ENCODE results near the gene PPP6R3. TPM values are rescaled to one million over a fixed set of nuclear protein-coding genes. Genes with fewer than 3 reads are reported as not detected.

Gene PPP6R3
- total RNA-seq, 1 experiment from 2014 or later = 138 TPM

DNA sequence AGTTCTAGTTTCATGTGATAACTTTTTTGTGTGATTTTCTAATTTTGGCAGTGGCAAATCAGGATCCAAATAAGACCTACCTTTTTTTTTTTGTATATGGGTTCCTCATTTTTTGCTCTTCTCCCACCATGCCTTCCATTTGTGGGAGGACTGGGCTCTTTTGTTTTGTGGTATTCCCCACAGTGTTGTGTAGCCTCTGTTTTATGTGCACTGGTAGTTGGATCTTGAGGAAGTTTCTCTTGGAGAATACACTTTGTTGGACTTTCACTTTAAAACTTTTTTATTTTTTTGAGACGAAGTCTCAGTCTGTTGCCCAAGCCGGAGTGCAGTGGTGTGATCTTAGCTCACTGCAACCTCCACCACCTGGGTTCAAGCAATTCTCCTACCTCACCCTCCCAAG is 39.7 kb downstream of the PPP6R3 start:
- H2BK12ac ChIP-seq (ENCODE audit: insufficient read length, low read depth, low read length) = no peak overlapping the region
- no peak overlapping the region for H2BK20ac ChIP-seq (ENCODE audit: low read depth, low read length, poor library complexity, severe bottlenecking)
- no peak overlapping the region for H3K9ac ChIP-seq (ENCODE audit: extremely low read depth, insufficient read length, low read length)
- H3K18ac ChIP-seq (ENCODE audit: insufficient read length, low read depth, low read length) = no peak overlapping the region
- no CpG with 5 or more reads among the region's 2 CpGs for WGBS (ENCODE audit: extremely low coverage, insufficient read length, low lambda C conversion rate)
- no peak for DNase-seq
- no peak overlapping the region for H3K14ac ChIP-seq (ENCODE audit: insufficient read depth, low read length)
- H4K20me1 ChIP-seq (ENCODE audit: control insufficient read depth, insufficient read depth, insufficient read length) = no peaks in the 10 kb centered on the region
- no peak overlapping the region for H2AFZ ChIP-seq (ENCODE audit: low read length)
- no peak overlapping the region for H2BK5ac ChIP-seq (ENCODE audit: insufficient read length, low read length)
- H3K79me1 ChIP-seq (ENCODE audit: insufficient read depth, low read depth, low read length, poor library complexity, severe bottlenecking) = peaks cover 3% of the 10 kb centered on the region
- H3T11ph ChIP-seq (ENCODE audit: low read length) = no peak overlapping the region
- H3K27ac ChIP-seq (ENCODE audit: insufficient read length, low read depth, low read length) = no peak overlapping the region
- Mint-ChIP-seq H3K9me3 (no peaks in the 10 kb centered on the region; a peak in 2 of 5 replicates), H3K4me3 (no peak overlapping the region), H3K27ac (no peak overlapping the region), H3K27me3 (ENCODE audit: low read depth) (no peaks in the 10 kb centered on the region), H3K4me1 (peaks cover 41 to 42% of the 10 kb centered on the region in 2 experiments), H3K36me3 (ENCODE audit: insufficient read depth in 1 of 3, low read depth in 3 of 3) (peaks cover 0 to 4% (median 0%) of the 10 kb centered on the region in 3 experiments; a peak in 1 of 7 replicates)
- H3K4me2 ChIP-seq (ENCODE audit: insufficient read depth, insufficient read length, low read length) = no peak overlapping the region
- no peaks in the 10 kb centered on the region for H3K27me3 ChIP-seq (ENCODE audit: insufficient read depth, low read length)
- no peak overlapping the region for H4K91ac ChIP-seq (ENCODE audit: insufficient read length, low read depth, low read length)
- no peak overlapping the region for H4K8ac ChIP-seq (replicated peaks; ENCODE audit: insufficient read length, low read depth, low read length)
- H3K4ac ChIP-seq (ENCODE audit: low read depth, low read length) = no peak overlapping the region
- H2BK120ac ChIP-seq (ENCODE audit: low read depth, low read length, poor library complexity, severe bottlenecking) = no peak overlapping the region
- H3K4me1 ChIP-seq (ENCODE audit: insufficient read depth, low read length) = peaks cover 7% of the 10 kb centered on the region; the same call in 1 of the 2 replicates
- H3K79me2 ChIP-seq (ENCODE audit: insufficient read depth, low read length) = peaks cover 65% of the 10 kb centered on the region; the same call in 1 of the 2 replicates
- no peaks in the 10 kb centered on the region for H3K23me2 ChIP-seq (ENCODE audit: insufficient read length, low read depth, low read length, poor library complexity, severe bottlenecking)
- no peak overlapping the region for H3K23ac ChIP-seq (ENCODE audit: insufficient read length, low read depth, low read length)
- no peak overlapping the region for H4K5ac ChIP-seq (ENCODE audit: insufficient read length, low read depth, low read length)
- TF ChIP-seq, protein P1, sequence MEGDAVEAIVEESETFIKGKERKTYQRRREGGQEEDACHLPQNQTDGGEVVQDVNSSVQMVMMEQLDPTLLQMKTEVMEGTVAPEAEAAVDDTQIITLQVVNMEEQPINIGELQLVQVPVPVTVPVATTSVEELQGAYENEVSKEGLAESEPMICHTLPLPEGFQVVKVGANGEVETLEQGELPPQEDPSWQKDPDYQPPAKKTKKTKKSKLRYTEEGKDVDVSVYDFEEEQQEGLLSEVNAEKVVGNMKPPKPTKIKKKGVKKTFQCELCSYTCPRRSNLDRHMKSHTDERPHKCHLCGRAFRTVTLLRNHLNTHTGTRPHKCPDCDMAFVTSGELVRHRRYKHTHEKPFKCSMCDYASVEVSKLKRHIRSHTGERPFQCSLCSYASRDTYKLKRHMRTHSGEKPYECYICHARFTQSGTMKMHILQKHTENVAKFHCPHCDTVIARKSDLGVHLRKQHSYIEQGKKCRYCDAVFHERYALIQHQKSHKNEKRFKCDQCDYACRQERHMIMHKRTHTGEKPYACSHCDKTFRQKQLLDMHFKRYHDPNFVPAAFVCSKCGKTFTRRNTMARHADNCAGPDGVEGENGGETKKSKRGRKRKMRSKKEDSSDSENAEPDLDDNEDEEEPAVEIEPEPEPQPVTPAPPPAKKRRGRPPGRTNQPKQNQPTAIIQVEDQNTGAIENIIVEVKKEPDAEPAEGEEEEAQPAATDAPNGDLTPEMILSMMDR (conservative IDR thresholded peaks at IDR 0.05) = no peak
- H2AK5ac ChIP-seq (ENCODE audit: insufficient read length, low read length) = no peak overlapping the region
- H3K56ac ChIP-seq (ENCODE audit: insufficient read length, low read depth, low read length) = no peak overlapping the region
- H2BK15ac ChIP-seq (ENCODE audit: low read depth, low read length) = no peak overlapping the region
- no peaks in the 10 kb centered on the region for H3K9me3 ChIP-seq (ENCODE audit: control insufficient read depth, low read depth, low read length)

All from H9 (cell line).